SW480 (cell line): Measurements from ENCODE around the gene EFTUD2.
"Not testable (repeated sequence)": the region's sequence is repeated elsewhere in the genome, so short reads cannot be mapped to it uniquely, and the experiment has no call there.

Source experiments
- DNase-seq: peaks from one replicate; pipeline ENCODE4 v3.0.0-alpha.2; 2016; ENCODE audit warnings: low spot score

EFTUD2 gene

GRCh38 chr17:44848961-44849489 lies 50.2 kb downstream of the EFTUD2 start:
- DNase-seq: no peak

GRCh38 chr17:44848257-44848795 lies 50.9 kb downstream of the EFTUD2 start:
- DNase-seq: no peak

GRCh38 chr17:44847586-44847985 lies 51.7 kb downstream of the EFTUD2 start, which contains the start of gene HIGD1B:
HIGD1B (plus strand) TSS chr17:44847883; CDS start chr17:44848153, 270 bp downstream.
- no peak for DNase-seq

- DNase-seq: no peak
These were observed 53.0 kb downstream of the EFTUD2 start for GRCh38 chr17:44846206-44846605.

GRCh38 chr17:44844390-44844830 lies 54.8 kb downstream of the EFTUD2 start:
- DNase-seq: no peak

GRCh38 chr17:44842748-44843147 lies 56.5 kb downstream of the EFTUD2 start:
- DNase-seq: no peak

GRCh38 chr17:44840936-44841335 lies 58.3 kb downstream of the EFTUD2 start:
- DNase-seq: no peak

- DNase-seq: no peak
These were observed 59.0 kb downstream of the EFTUD2 start for GRCh38 chr17:44840274-44840673.

GRCh38 chr17:44837196-44837595 lies 62.0 kb downstream of the EFTUD2 start:
- DNase-seq: no peak

- no peak for DNase-seq
These were observed 66.4 kb downstream of the EFTUD2 start for GRCh38 chr17:44832805-44833204.

GRCh38 chr17:44831371-44831770 lies 67.9 kb downstream of the EFTUD2 start:
- no peak for DNase-seq

GRCh38 chr17:44830359-44831288 lies 68.6 kb downstream of the EFTUD2 start:
- DNase-seq: peak; percentile 39

- no peak for DNase-seq
These were observed 69.5 kb downstream of the EFTUD2 start, which contains the start of gene GJC1 for GRCh38 chr17:44829523-44830358. GJC1 (minus strand) TSS chr17:44830287; CDS start chr17:44805817, 24,470 bp downstream.

- no peak for DNase-seq
These were observed 70.2 kb downstream of the EFTUD2 start for GRCh38 chr17:44828919-44829522.

GRCh38 chr17:44827863-44828262 lies 71.4 kb downstream of the EFTUD2 start:
- DNase-seq: no peak

GRCh38 chr17:44826123-44826790 lies 73.0 kb downstream of the EFTUD2 start:
- DNase-seq: no peak

- DNase-seq: not testable (repeated sequence)
These were observed 74.0 kb downstream of the EFTUD2 start for GRCh38 chr17:44825236-44825635.

- DNase-seq: peak; percentile 94
These were observed 78.5 kb downstream of the EFTUD2 start for GRCh38 chr17:44820631-44821212.

GRCh38 chr17:44818508-44818907 lies 80.7 kb downstream of the EFTUD2 start:
- not testable (repeated sequence) for DNase-seq

- no peak for DNase-seq
These were observed 87.0 kb downstream of the EFTUD2 start for GRCh38 chr17:44812263-44812662.
